HCT116 (cell line): ENCODE data around the gene GABRR3. TPM values are rescaled to one million over a fixed set of nuclear protein-coding genes. Genes with fewer than 3 reads are reported as not detected.

ENCODE experiments used
- ATAC-seq: fragments of 200-7000 bp; cut with Tn5 transposase; 2 replicates; pipeline ENCODE4 v1.9.1; 2020; ENCODE audit warnings: mild to moderate bottlenecking, moderate library complexity
- BruUV-seq: library from RNA; stranded (reverse); fragments of 400-500 nt; replicated peaks from 2 replicates; lab custom pipeline; 2021; lab: Mats Ljungman, UMichigan
- CTCF ChIA-PET: fragments of 300-600 bp; sonication (Branson Sonifier 250); formaldehyde crosslinking; loops from one replicate; lab custom pipeline; 2021; ENCODE audit warnings: antibody characterized with exemption; lab: Charles Lee
- POLR2A ChIA-PET: fragments of 300-600, 350-600 bp; sonication (Branson Sonifier 250); formaldehyde crosslinking; loops from one replicate; lab custom pipeline; 2021; ENCODE audit warnings: antibody characterized with exemption; lab: Charles Lee
- RAD21 ChIA-PET, 2 experiments: fragments of 300-600 bp; sonication (Branson Sonifier 250); formaldehyde crosslinking; loops; one replicate each; lab custom pipeline; 2023; ENCODE audit warnings: low total read pairs in 2 of 2; ENCODE audit not compliant: uncharacterized antibody in 2 of 2, unreplicated experiment in 2 of 2, low non-redundant PET in 1 of 2; lab: Charles Lee
- DNase-seq: peaks from one replicate; pipeline ENCODE4 v3.0.0-alpha.2; 2010; ENCODE audit warnings: low read depth, low spot score
- H2AFZ ChIP-seq: fragments of 200-600 bp; shearing (Covaris generic), sonication (generic); 2 replicates; pipeline ENCODE4 v1.6.1; 2017; ENCODE audit warnings: low read depth, mixed run types, mixed read lengths, antibody characterized with exemption, low read length; ENCODE audit not compliant: poor library complexity, severe bottlenecking
- H3K27ac ChIP-seq: 2 replicates; pipeline ENCODE4 v1.5.1; 2012; ENCODE audit warnings: low read depth, low read length
- H3K27me3 ChIP-seq: fragments of 200-600 bp; sonication (generic); 2 replicates; pipeline ENCODE4 v1.6.1; 2016; ENCODE audit warnings: mixed run types, low read length, mixed read lengths; ENCODE audit not compliant: insufficient read depth
- H3K36me3 ChIP-seq, 2 experiments: fragments of 200-500 bp in 1 of 2; fragments of 200-600 bp in 1 of 2; sonication (Bioruptor generic) in 1 of 2; sonication (generic) in 1 of 2; 2 replicates each; pipeline versions ENCODE4 v1.5.1 to v1.6.1; 2014 to 2016; ENCODE audit warnings: low read length in 2 of 2, inconsistent platforms in 1 of 2, mixed read lengths in 1 of 2, mixed run types in 1 of 2; ENCODE audit not compliant: insufficient read depth in 2 of 2, control insufficient read depth in 1 of 2
- H3K4me1 ChIP-seq, 2 experiments: fragments of 200-600 bp in 1 of 2; sonication (generic) in 1 of 2; 2 replicates each; pipeline versions ENCODE4 v1.5.1 to v1.6.1; 2012 to 2017; ENCODE audit warnings: low read length in 2 of 2, inconsistent platforms in 1 of 2, mild to moderate bottlenecking in 1 of 2, mixed read lengths in 1 of 2, mixed run types in 1 of 2, moderate library complexity in 1 of 2; ENCODE audit not compliant: insufficient read depth in 2 of 2, control insufficient read depth in 1 of 2
- H3K4me2 ChIP-seq: fragments of 200-600 bp; sonication (generic); 2 replicates; pipeline ENCODE4 v1.6.1; 2017; ENCODE audit warnings: mixed run types, low read length, mixed read lengths
- H3K4me3 ChIP-seq, 2 experiments: fragments of 200-600 bp in 1 of 2; sonication (generic) in 1 of 2; replicated peaks in 1 of 2; 2 replicates each; pipeline ENCODE4 v1.5.1; 2011 to 2016; ENCODE audit warnings: low read length in 2 of 2, control low read depth in 1 of 2, low read depth in 1 of 2, mild to moderate bottlenecking in 1 of 2, mixed read lengths in 1 of 2, mixed run types in 1 of 2
- H3K79me2 ChIP-seq: fragments of 200-600 bp; sonication (generic); 2 replicates; pipeline ENCODE4 v1.6.1; 2017; ENCODE audit warnings: mild to moderate bottlenecking, mixed run types, low read length, moderate library complexity, mixed read lengths; ENCODE audit not compliant: insufficient read depth
- H3K9ac ChIP-seq: fragments of 200-600 bp; sonication (generic); 2 replicates; pipeline ENCODE4 v1.6.1; 2016; ENCODE audit warnings: low read length, mixed read lengths
- H3K9me2 ChIP-seq: fragments of 200-600 bp; sonication (generic), shearing (Covaris generic); 2 replicates; pipeline ENCODE4 v1.6.1; 2017; ENCODE audit warnings: mixed run types, mild to moderate bottlenecking, moderate library complexity; ENCODE audit not compliant: insufficient read depth
- H3K9me3 ChIP-seq, 2 experiments: fragments of 200-500 bp in 1 of 2; fragments of 200-600 bp in 1 of 2; sonication (Bioruptor generic) in 1 of 2; sonication (generic) in 1 of 2; 2 replicates each; pipeline ENCODE4 v1.6.1; 2014 to 2017; ENCODE audit warnings: low read length in 2 of 2, mixed read lengths in 2 of 2, inconsistent platforms in 1 of 2, low read depth in 1 of 2, mild to moderate bottlenecking in 1 of 2, mixed run types in 1 of 2, moderate library complexity in 1 of 2; ENCODE audit not compliant: control insufficient read depth in 1 of 2, insufficient read depth in 1 of 2
- H4K20me1 ChIP-seq: fragments of 200-600 bp; sonication (generic), shearing (Covaris generic); 2 replicates; pipeline ENCODE4 v1.6.1; 2017; ENCODE audit warnings: mixed run types, mild to moderate bottlenecking, moderate library complexity; ENCODE audit not compliant: insufficient read depth
- ATF3 ChIP-seq: IDR thresholded peaks from 2 replicates; pipeline ENCODE4 v1.6.1; 2012
- CBX3 ChIP-seq: IDR thresholded peaks from 2 replicates; pipeline ENCODE4 v1.6.1; 2012; ENCODE audit warnings: low read depth
- EGR1 ChIP-seq: IDR thresholded peaks from 2 replicates; pipeline ENCODE4 v1.6.1; 2012; ENCODE audit warnings: low read depth
- EZH2phosphoT487 ChIP-seq: fragments of 200-600 bp; IDR thresholded peaks from 2 replicates; pipeline ENCODE4 v1.6.1; 2018; ENCODE audit warnings: antibody characterized with exemption, borderline replicate concordance
- JUND ChIP-seq: IDR thresholded peaks from 2 replicates; pipeline ENCODE4 v1.6.1; 2012
- POLR2A ChIP-seq: IDR thresholded peaks from 2 replicates; pipeline ENCODE4 v1.7.0; 2011; ENCODE audit warnings: borderline replicate concordance; ENCODE audit not compliant: insufficient read depth, insufficient read length; ENCODE audit errors: extremely low read depth
- POLR2AphosphoS5 ChIP-seq: IDR thresholded peaks from 2 replicates; pipeline ENCODE4 v1.6.1; 2011; ENCODE audit warnings: mild to moderate bottlenecking, low read depth, low read length, moderate library complexity
- RAD21 ChIP-seq: IDR thresholded peaks from 2 replicates; pipeline ENCODE4 v1.6.1; 2012; ENCODE audit warnings: low read depth, mild to moderate bottlenecking
- SIN3A ChIP-seq: IDR thresholded peaks from 2 replicates; pipeline ENCODE4 v1.6.1; 2012; ENCODE audit warnings: low read depth
- SP1 ChIP-seq: IDR thresholded peaks from 2 replicates; pipeline ENCODE4 v1.6.1; 2012; ENCODE audit warnings: low read depth
- SRF ChIP-seq: IDR thresholded peaks from 2 replicates; pipeline ENCODE4 v1.6.1; 2012; ENCODE audit warnings: low read depth
- TCF7L2 ChIP-seq: IDR thresholded peaks from 2 replicates; pipeline ENCODE4 v1.7.0; 2011; ENCODE audit warnings: borderline replicate concordance, inconsistent platforms; ENCODE audit not compliant: insufficient read depth, insufficient read length; ENCODE audit errors: extremely low read depth
- ZBTB33 ChIP-seq: IDR thresholded peaks from 2 replicates; pipeline ENCODE4 v1.6.1; 2011; ENCODE audit warnings: mild to moderate bottlenecking, low read length, moderate library complexity; ENCODE audit not compliant: insufficient replicate concordance; ENCODE audit errors: extremely low read depth
- ZFX ChIP-seq: fragments of 450-650 bp; IDR thresholded peaks from 2 replicates; pipeline ENCODE4 v1.6.1; 2017
- ZNF274 ChIP-seq: fragments of 200-500 bp; sonication (Bioruptor generic); IDR thresholded peaks from 2 replicates; pipeline ENCODE4 v1.6.1; 2014; ENCODE audit warnings: mild to moderate bottlenecking, low read depth, low read length, inconsistent platforms
- intact Hi-C: fragments of 100-400 bp; cut with micrococcal nuclease; formaldehyde crosslinking; loops from 2 replicates; pipeline ENCODE4 v1.10.0; 2022
- total RNA-seq: library from RNA; stranded (reverse); gene quantifications from one replicate; pipeline ENCODE4 v1.2.1, GENCODE V29; 2021; ENCODE audit not compliant: unreplicated experiment
- TF ChIP-seq, protein P1 (sequence below), 3 experiments: fragments of 200-600 bp in 1 of 3; sonication (generic) in 1 of 3; IDR thresholded peaks in 2 of 3; conservative IDR thresholded peaks in 1 of 3; 2 replicates each; pipeline ENCODE4 v1.5.1; 2012 to 2017; ENCODE audit warnings: low read depth in 2 of 3, low read length in 2 of 3, antibody characterized with exemption in 1 of 3, borderline replicate concordance in 1 of 3, control low read depth in 1 of 3, mild to moderate bottlenecking in 1 of 3, mixed read lengths in 1 of 3, mixed run types in 1 of 3, moderate library complexity in 1 of 3; ENCODE audit not compliant: insufficient read depth in 1 of 3
- TF ChIP-seq, protein P2 (sequence below): IDR thresholded peaks from 2 replicates; pipeline ENCODE4 v1.6.1; 2012

GABRR3 gene
- total RNA-seq, 1 experiment from 2014 or later, result not detected

- Histone ChIP-seq H3K9ac (no peak overlapping the region), H3K4me1 (no peaks in the 10 kb centered on the region), H4K20me1 (no peaks in the 10 kb centered on the region), H2AFZ (no peak overlapping the region), H3K4me2 (no peak overlapping the region), H3K79me2 (no peaks in the 10 kb centered on the region), H3K27me3 (no peaks in the 10 kb centered on the region), H3K27ac (no peak overlapping the region), H3K9me3 (no peaks in the 10 kb centered on the region), H3K9me2 (no peaks in the 10 kb centered on the region), H3K4me3 (no peak overlapping the region), H3K36me3 (peaks cover 31 to 47% of the 10 kb centered on the region in 2 experiments)
- TF ChIP-seq ATF3 (no peak), SIN3A (no peak), POLR2AphosphoS5 (no peak), SRF (no peak), ZFX (no peak), POLR2A (no peak), CBX3 (no peak), ZBTB33 (no peak), EGR1 (no peak), JUND (no peak), TCF7L2 (no peak), ZNF274 (no peak), EZH2phosphoT487 (no peak), RAD21 (no peak), SP1 (no peak)
- TF ChIP-seq, protein P1, sequence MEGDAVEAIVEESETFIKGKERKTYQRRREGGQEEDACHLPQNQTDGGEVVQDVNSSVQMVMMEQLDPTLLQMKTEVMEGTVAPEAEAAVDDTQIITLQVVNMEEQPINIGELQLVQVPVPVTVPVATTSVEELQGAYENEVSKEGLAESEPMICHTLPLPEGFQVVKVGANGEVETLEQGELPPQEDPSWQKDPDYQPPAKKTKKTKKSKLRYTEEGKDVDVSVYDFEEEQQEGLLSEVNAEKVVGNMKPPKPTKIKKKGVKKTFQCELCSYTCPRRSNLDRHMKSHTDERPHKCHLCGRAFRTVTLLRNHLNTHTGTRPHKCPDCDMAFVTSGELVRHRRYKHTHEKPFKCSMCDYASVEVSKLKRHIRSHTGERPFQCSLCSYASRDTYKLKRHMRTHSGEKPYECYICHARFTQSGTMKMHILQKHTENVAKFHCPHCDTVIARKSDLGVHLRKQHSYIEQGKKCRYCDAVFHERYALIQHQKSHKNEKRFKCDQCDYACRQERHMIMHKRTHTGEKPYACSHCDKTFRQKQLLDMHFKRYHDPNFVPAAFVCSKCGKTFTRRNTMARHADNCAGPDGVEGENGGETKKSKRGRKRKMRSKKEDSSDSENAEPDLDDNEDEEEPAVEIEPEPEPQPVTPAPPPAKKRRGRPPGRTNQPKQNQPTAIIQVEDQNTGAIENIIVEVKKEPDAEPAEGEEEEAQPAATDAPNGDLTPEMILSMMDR (IDR thresholded peaks at IDR 0.05 in 2 of 3, conservative IDR thresholded peaks at IDR 0.05 in 1 of 3; ENCODE audit: borderline replicate concordance in 1 of 3, insufficient read depth in 1 of 3, low read depth in 2 of 3, low read length in 2 of 3), result no peak
- TF ChIP-seq, protein P2, sequence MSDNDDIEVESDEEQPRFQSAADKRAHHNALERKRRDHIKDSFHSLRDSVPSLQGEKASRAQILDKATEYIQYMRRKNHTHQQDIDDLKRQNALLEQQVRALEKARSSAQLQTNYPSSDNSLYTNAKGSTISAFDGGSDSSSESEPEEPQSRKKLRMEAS, result no peak
- CTCF ChIA-PET, result no interaction called here
- no TSS peak for BruUV-seq
- POLR2A ChIA-PET, result interaction anchor here (0.5 kb wide), 1 partner anchor 310 kb away, joined by 3 read pairs; no protein-coding TSS in a partner anchor
- intact Hi-C loops, result no loop called here
- ATAC-seq (no peak), DNase-seq (no peak)
- RAD21 ChIA-PET, result no interaction called here
Measured at GRCh38 chr3:97942801-97943546, 92.1 kb downstream of the GABRR3 start.
